ENCODE results near the gene SUPV3L1.

SUPV3L1 gene

GRCh38 chr10:69208761-69209160 is 28.7 kb downstream of the SUPV3L1 start:
- FAIRE-seq = no peak

GRCh38 chr10:69209787-69210484 is 29.9 kb downstream of the SUPV3L1 start:
- FAIRE-seq = no peak

- FAIRE-seq = no peak
Measured at GRCh38 chr10:69211104-69211503, 31.1 kb downstream of the SUPV3L1 start.

- FAIRE-seq = no peak
Measured at GRCh38 chr10:69211524-69211923, 31.5 kb downstream of the SUPV3L1 start.

GRCh38 chr10:69213591-69214311 is 33.7 kb downstream of the SUPV3L1 start:
- no peak for FAIRE-seq

- no peak for FAIRE-seq
Measured at GRCh38 chr10:69214666-69215131, 34.7 kb downstream of the SUPV3L1 start.

- no peak for FAIRE-seq
Measured at GRCh38 chr10:69215405-69216171, 35.6 kb downstream of the SUPV3L1 start.

GRCh38 chr10:69216577-69217118 is 36.6 kb downstream of the SUPV3L1 start:
- no peak for FAIRE-seq

GRCh38 chr10:69217119-69217754 is 37.2 kb downstream of the SUPV3L1 start:
- FAIRE-seq = no peak

GRCh38 chr10:69218831-69219230 is 38.8 kb downstream of the SUPV3L1 start:
- FAIRE-seq = no peak

- no peak for FAIRE-seq
Measured at GRCh38 chr10:69220041-69220451, 40.0 kb downstream of the SUPV3L1 start, which contains the start of gene HKDC1. Gene HKDC1, plus strand, starts transcription at chr10:69220332. Its CDS starts 104 bp downstream, at chr10:69220436.

- no peak for FAIRE-seq
Measured at GRCh38 chr10:69220507-69220906, 40.5 kb downstream of the SUPV3L1 start.

- no peak for FAIRE-seq
Measured at GRCh38 chr10:69222157-69223027, 42.4 kb downstream of the SUPV3L1 start.

GRCh38 chr10:69223028-69223342 is 43.0 kb downstream of the SUPV3L1 start:
- no peak for FAIRE-seq

- FAIRE-seq = no peak
Measured at GRCh38 chr10:69224862-69225657, 45.0 kb downstream of the SUPV3L1 start.

GRCh38 chr10:69225681-69226080 is 45.6 kb downstream of the SUPV3L1 start:
- FAIRE-seq = no peak

GRCh38 chr10:69226919-69227450 is 47.0 kb downstream of the SUPV3L1 start:
- no peak for FAIRE-seq

GRCh38 chr10:69228151-69228550 is 48.1 kb downstream of the SUPV3L1 start:
- no peak for FAIRE-seq

GRCh38 chr10:69229616-69229916 is 49.5 kb downstream of the SUPV3L1 start:
- FAIRE-seq = no peak

GRCh38 chr10:69230128-69230527 is 50.1 kb downstream of the SUPV3L1 start:
- FAIRE-seq = no peak

- FAIRE-seq = no peak
Measured at GRCh38 chr10:69232252-69232651, 52.2 kb downstream of the SUPV3L1 start.

Measured in islet of Langerhans (tissue), 1 donor.